Cardiac fibroblast (primary cell): ENCODE measurements around the gene AKAP12.

ENCODE experiments used
- DNase-seq, 2 donors: peaks; one replicate each; pipeline versions ENCODE4 v3.0.0 to v3.0.0-alpha.2; 2010; ENCODE audit warnings: low read depth in 2 of 2
- H3K4me3 ChIP-seq, 2 donors: replicated peaks in 1 of 2; 1 replicate in 1 of 2; 2 replicates in 1 of 2; pipeline ENCODE4 v1.5.1; 2011; ENCODE audit warnings: low read depth in 2 of 2, low read length in 2 of 2, mild to moderate bottlenecking in 2 of 2, moderate library complexity in 1 of 2
- CTCF ChIP-seq: IDR thresholded peaks from one replicate; pipeline ENCODE4 v1.5.1; 2011; ENCODE audit warnings: low read depth, mild to moderate bottlenecking, low read length, inconsistent platforms

Gene AKAP12

GRCh38 chr6:151374036-151374683 lies 134.4 kb downstream of the AKAP12 start:
- peak; percentile 24 to 38 for DNase-seq
- H3K4me3 ChIP-seq, result no peak overlapping the region
- no peak for TF ChIP-seq CTCF

- H3K4me3 ChIP-seq, result no peak overlapping the region
- no peak for TF ChIP-seq CTCF
- DNase-seq, result no peak
Measured at GRCh38 chr6:151375833-151376232, 136.1 kb downstream of the AKAP12 start.

GRCh38 chr6:151376440-151376839 lies 136.7 kb downstream of the AKAP12 start:
- H3K4me3 ChIP-seq, result no peak overlapping the region
- TF ChIP-seq CTCF, result no peak
- DNase-seq, result no peak

DNA sequence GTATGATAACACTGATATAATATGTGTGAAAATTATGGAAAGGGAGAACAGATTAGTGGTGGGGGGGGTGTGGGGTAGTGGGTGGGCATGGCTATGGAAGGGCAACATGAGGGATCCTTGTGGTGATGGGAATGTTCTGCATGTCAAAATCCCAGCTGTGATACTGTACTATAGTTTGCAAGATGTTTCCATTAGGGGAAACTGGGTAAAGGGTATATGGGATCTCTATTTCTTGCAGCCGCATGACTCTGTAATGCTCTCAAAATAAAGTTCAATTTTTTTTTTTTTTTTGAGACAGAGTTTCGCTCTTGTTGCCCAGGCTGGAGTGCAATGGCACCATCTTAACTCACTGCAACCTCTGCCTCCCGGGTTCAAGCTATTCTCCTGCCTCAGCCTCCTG lies 137.3 kb downstream of the AKAP12 start:
- H3K4me3 ChIP-seq, result no peak overlapping the region
- DNase-seq, result no peak
- TF ChIP-seq CTCF, result no peak

- no peak overlapping the region for H3K4me3 ChIP-seq
- TF ChIP-seq CTCF, result no peak
- no peak for DNase-seq
Measured at GRCh38 chr6:151379933-151380847, 140.4 kb downstream of the AKAP12 start.

GRCh38 chr6:151380848-151381205 lies 141.1 kb downstream of the AKAP12 start:
- DNase-seq, result no peak
- TF ChIP-seq CTCF, result no peak
- no peak overlapping the region for H3K4me3 ChIP-seq
